ENCODE results near the gene SPRR3.

The SPRR3 gene

GRCh38 chr1:153001382-153001781, at the start of gene SPRR3:
TSS of gene SPRR3 (plus strand) at chr1:153001749. CDS start at chr1:153003021, 1,272 bp downstream.
- DNase-seq, result no peak

DNA sequence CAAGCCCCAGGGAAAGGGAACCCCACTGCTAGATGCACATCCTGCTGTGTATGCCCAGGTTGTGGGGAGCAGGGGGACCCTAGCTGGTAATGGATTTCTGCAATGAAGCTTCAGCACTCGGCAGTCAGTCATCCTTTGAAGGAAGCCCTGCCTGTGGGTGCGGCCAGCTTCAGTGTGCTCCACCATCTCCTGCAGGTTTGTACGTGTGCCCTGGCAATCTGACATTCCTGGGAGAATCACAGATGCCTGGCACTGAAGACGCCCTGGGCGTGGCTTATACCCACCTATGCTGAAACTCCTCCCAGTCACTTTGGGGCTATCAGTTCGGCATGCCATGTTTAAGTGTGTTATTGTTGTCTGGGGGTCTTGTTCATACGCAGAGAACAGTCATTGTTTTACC, 47.8 kb upstream of the SPRR3 start:
- DNase-seq, result no peak

GRCh38 chr1:152954436-152954835, 47.1 kb upstream of the SPRR3 start:
- no peak for DNase-seq

- no peak for DNase-seq
Measured at GRCh38 chr1:152957561-152957960, 44.0 kb upstream of the SPRR3 start.

DNA sequence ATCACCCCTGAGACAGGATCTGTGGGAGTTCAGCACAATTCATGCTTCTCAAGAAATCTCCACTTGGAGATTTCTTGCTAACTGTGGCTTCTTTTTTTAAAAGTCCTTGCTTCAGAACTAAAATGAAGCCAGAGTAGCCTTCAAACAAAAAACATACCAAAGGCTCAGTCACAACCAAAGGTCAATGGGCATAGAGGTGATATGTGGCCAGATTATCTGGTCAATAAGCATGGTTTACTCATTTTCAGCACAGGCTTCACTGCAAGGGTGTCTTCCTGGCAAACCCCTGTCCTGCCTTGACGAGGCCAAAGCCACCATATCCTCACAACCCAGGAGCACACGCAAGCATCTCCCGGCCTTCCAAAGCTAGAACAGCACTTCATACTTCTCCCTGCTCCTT, 42.3 kb upstream of the SPRR3 start:
- DNase-seq, result no peak

DNA sequence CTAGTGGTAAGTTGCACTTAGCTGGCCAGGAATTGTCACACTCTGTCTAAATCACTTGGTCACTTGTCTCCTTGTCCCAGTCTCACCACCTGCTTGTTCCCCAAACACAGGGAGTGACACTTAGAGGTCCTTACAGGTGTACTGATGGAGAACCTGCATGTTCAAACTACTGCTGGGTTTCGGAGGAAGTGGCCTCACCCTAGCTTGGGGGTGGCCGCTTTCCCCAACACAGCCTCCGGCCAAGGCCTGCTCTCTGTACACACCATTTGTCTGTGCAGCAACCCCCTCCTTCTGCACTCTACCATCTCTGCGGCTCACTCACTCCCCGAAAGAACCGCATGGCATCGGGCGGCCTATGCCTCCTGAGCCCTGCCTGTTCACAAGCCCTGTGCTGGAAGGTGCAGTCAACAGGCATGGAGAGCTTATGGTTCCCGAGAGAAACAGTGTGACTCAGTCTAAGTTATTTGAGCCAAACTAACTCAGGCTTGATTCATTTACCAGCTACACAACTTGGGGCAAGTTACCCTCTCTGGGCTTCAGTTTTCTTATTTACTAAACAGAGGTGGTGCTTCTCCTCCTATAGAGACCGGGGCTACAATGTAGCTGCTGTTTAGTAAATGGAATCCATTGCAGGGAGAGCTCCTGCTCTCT, 41.6 kb upstream of the SPRR3 start:
- DNase-seq, result no peak

DNA sequence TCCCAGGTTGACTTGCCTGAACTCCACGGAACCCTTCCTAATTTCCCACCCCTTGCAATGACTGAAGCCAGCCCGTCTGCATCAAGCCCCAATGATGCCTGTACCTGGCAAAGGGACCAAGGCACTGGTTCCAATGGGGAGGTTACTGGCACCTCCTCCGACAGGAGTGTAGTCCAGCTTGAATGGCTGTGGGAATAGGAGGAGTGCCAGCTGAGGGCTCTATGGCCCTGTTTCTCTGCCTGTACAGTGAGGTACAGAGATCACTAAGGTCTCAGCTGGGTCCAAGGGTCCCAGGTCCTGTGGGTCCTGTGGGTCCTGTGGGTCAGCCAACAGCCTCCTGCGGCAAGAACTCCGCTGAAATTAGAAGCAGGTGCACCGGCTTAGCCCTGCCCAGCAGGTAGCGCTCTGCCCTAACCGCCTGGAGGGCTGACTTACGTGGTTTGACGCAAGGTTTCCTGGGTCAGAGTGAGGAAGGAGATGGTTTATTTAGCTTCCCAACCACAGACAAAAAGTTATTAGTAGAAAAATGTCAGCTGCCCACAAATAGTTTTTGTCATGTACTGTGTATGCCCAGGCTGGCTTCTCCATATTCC, 41.0 kb upstream of the SPRR3 start:
- DNase-seq, result no peak

DNA sequence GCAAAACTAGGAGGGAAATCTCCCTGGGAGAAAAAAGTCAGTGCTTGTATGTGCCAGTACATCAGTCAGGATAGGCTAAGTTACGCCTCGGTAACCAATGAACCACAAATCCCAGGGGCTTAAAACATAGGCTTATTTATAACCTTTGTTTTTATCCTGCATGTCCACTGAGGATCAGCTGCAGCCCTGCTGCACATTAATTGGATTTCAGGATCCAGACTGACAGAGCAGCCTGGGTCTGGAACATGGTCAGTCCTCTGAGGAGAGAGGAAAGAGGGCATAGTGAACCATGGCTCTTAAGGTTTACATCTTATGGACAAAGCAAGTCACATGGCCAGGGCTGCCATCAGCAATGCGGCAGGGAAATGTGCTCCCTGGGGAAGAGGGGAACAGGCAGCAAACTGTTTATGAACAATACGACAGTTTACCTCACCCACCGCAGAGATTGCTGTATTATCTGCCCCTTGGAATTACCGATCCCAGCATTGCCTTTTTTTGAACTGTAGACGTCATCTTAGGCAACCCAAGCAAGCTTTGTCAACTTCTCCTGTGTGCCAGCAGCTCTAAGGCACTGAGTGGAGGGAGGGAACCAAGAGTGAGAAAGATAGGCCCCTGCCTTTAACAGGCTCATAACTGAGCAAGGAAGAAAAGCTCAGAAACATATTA, 40.2 kb upstream of the SPRR3 start:
- DNase-seq, result no peak

DNA sequence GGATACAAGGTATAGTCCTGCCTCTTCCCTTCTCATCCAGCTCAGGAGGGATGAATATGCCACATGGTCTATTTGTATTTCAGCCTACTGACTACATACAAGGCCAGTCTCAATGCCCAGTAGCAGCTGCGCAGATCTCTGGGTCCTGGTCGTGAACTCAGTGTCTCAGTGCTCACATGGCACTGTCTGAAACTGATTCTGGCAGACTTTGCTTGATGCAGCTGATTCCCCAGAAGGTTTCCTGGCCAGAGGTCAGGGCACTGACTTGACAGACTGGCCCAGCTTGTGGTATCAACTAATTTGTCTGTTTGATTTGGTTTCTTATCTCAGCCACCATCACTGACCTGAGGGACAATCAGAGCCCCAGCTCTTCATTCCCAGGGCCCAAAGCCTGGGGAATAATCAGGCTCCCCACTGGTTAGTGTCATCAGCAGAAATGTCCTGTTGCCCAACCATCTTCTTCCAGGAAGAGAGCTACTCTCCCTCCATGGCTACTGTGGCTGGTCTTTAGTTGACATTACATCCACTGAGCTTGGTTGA, 38.6 kb upstream of the SPRR3 start:
- DNase-seq, result no peak

GRCh38 chr1:152964536-152964935, 37.0 kb upstream of the SPRR3 start:
- no peak for DNase-seq

- DNase-seq, result no peak
Measured at GRCh38 chr1:152965853-152966252, 35.7 kb upstream of the SPRR3 start.

- DNase-seq, result no peak
Measured at GRCh38 chr1:152967201-152967600, 34.3 kb upstream of the SPRR3 start.

GRCh38 chr1:152968248-152968647, 33.3 kb upstream of the SPRR3 start:
- DNase-seq, result no peak

DNA sequence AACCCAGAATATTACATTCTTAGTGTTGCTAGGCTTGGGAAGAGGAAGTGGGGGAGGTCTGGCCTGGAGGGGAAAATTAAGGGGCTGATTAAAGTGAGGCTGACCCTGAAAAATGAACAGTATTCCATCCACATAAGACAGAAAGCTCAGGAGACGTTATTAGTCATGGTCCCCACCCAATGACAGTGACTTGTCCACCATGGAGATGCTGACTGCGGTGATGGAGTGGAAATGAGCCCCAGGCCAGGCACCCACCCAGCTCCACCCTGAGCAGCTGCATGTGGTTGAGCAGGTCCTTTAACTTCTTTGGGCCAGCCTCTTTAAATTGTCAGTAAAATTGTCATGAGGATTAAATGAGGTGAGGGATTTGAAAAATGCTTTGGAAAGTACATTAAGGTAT, 32.5 kb upstream of the SPRR3 start:
- no peak for DNase-seq

- DNase-seq, result no peak
Measured at GRCh38 chr1:152970495-152970894, 31.1 kb upstream of the SPRR3 start, which contains the start of gene SPRR4. TSS of gene SPRR4 (plus strand) at chr1:152970648. CDS start at chr1:152971891, 1,243 bp downstream.

GRCh38 chr1:152972196-152972886, 29.2 kb upstream of the SPRR3 start:
- DNase-seq, result no peak

- no peak for DNase-seq
Measured at GRCh38 chr1:152976688-152977087, 24.9 kb upstream of the SPRR3 start.

- no peak for DNase-seq
Measured at GRCh38 chr1:152977614-152978013, 23.9 kb upstream of the SPRR3 start.

DNA sequence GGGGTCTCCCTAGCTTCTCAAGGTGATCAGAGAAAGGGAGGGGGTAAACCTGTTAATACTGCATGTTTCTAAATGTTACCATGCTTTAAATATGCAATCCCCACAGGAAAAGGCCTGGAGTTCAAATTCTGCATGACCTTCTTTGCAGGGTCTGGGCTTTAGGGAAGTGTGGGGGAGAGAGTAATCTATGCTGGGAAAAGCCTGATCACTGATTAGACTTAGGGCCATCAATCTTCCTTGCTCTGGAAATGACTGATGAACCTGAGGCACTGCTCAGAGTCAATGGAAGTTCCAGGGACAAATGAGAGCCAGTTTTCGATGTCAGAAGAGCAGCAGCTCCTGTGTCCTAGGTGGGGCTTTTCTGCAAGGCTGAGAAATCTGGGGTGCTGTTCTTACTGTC, 20.9 kb upstream of the SPRR3 start:
- DNase-seq, result no peak

DNA sequence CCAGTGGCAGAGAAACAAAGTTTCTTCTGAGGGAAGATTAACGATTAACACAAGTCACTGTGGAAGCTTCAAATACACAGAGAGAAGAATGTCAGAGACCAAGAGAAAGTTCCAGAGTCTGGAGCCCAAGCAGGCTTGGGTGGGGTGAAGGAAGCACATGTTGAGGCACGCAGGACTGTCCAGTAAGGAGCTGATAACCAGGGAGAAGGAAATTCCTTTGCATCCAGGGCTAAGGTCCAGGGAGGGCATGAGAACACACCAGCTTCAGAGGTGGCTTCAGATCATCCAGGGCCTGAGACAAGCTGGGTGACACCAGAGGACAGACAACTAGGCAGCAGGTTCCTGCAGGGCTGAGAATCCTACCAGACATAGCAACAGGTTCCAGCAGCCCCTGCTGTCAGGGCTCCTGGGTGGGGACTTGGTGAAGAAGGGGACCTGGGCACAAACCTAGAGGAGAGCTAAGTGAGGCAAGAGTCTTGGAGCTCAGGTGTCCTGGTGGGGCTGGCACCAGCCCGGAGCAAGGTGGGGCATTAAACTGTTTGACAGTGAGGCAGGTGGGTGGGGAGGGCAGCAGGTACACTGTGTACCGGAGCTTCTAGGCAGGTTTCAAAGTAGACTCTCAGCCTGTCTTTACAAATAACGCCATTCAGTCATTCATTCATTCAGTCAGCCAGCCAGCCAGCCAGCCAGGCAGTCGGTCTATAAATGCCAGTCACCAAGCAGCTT, 20.2 kb upstream of the SPRR3 start:
- no peak for DNase-seq

DNA sequence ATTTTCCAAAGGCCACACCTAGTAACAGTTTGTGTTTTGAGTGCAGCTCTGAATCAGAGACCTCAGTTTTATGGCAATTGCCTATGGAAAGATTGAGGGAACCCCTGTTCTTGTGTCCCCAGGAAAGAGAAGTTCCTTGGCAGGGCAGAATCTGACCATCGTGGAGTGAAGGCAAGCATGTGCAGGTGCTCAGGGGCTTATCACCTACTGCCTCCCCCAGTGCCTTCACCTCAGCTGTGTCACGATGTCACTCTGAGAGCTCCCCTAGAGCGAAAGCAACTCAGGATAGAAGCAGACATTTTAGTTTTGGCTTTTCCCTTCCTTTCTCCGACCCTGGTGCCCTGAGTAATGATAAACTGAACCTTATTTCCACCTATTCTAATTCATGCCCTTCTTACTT, 19.5 kb upstream of the SPRR3 start:
- DNase-seq, result no peak

GRCh38 chr1:152983234-152983633, 18.3 kb upstream of the SPRR3 start:
- DNase-seq, result no peak

DNA sequence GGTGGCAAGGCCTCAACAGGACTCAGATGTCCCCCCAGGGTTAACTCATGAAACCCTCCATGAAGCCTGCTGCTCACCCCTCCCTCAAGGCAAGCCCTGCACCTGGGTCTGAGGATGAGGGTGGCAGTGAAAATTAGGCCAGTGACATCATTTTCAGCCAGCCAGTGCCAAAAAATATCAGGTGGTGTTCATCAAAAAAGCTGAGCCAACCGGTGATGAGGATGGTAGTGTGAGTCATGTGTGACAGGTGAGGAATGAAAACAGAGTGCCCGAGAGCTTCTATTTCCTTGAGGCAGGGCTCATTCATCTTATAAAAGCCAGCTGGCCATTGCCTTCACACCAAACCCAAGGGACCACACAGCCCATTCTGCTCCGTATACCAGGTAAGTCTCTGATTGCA, 17.8 kb upstream of the SPRR3 start, which contains the start of gene SPRR1A:
TSS of gene SPRR1A (plus strand) at position 339 of the 400 bp plus-strand sequence. CDS start 1,150 bp downstream, outside the sequence.
- DNase-seq, result no peak
